ENCODE results near the gene HOXB7. TPM values are rescaled to one million over a fixed set of nuclear protein-coding genes. Genes with fewer than 3 reads are reported as not detected.

HOXB7 gene
- total and polyA plus RNA-seq, 10 of the 15 experiments (the other 5 are each of a cell fraction or from before 2014, with no cell fraction given): 2.8 to 7.4 (median 4.2) TPM

GRCh38 chr17:48578616-48579470, 32.0 kb downstream of the HOXB7 start (continued):
- TF ChIP-seq BRCA1 (IDR thresholded peaks at IDR 0.05; ENCODE audit: low read depth, low read length) (no peak), ZNF687 (IDR thresholded peaks at IDR 0.05) (no peak), YY1 (IDR thresholded peaks at IDR 0.05; ENCODE audit: low read depth, low read length) (no peak), ATF7 (IDR thresholded peaks at IDR 0.05; ENCODE audit: low read depth) (no peak), CTCF (IDR thresholded peaks at IDR 0.05 in 2 of 3, conservative IDR thresholded peaks at IDR 0.05 in 1 of 3; ENCODE audit: control insufficient read depth in 2 of 3, extremely low read depth in 1 of 3, insufficient read depth in 1 of 3, low read depth in 3 of 3, low read length in 3 of 3) (peak in 2 of 3 experiments; percentile 4 to 16; a peak in 1 of 6 replicates), POU2F2 (IDR thresholded peaks at IDR 0.05; ENCODE audit: borderline replicate concordance, low read depth, low read length) (peak; percentile 46; the same call in 1 of the 3 replicates), ZBTB11 (CRISPR knock-in tag; IDR thresholded peaks at IDR 0.05) (no peak), BCL3 (IDR thresholded peaks at IDR 0.05; ENCODE audit: borderline replicate concordance, insufficient read depth, low read depth, low read length, poor library complexity, severe bottlenecking) (no peak), EP300 (IDR thresholded peaks at IDR 0.05; ENCODE audit: borderline replicate concordance in 1 of 2, control insufficient read depth in 1 of 2, low read depth in 2 of 2, low read length in 2 of 2) (no peak; a peak in 1 of 4 replicates), NFIC (IDR thresholded peaks at IDR 0.05; ENCODE audit: low read depth, low read length) (no peak)
- TF ChIP-seq, protein P1, sequence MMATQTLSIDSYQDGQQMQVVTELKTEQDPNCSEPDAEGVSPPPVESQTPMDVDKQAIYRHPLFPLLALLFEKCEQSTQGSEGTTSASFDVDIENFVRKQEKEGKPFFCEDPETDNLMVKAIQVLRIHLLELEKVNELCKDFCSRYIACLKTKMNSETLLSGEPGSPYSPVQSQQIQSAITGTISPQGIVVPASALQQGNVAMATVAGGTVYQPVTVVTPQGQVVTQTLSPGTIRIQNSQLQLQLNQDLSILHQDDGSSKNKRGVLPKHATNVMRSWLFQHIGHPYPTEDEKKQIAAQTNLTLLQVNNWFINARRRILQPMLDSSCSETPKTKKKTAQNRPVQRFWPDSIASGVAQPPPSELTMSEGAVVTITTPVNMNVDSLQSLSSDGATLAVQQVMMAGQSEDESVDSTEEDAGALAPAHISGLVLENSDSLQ (IDR thresholded peaks at IDR 0.05): no peak

Measured in GM12878 (cell line).